PC-9 (cell line): ENCODE measurements around the gene SLC26A11. TPM values are rescaled to one million over a fixed set of nuclear protein-coding genes. Genes with fewer than 3 reads are reported as not detected.

Source experiments
- BruUV-seq: library from RNA; stranded (reverse); fragments of 400-500 nt; replicated peaks from 2 replicates; lab custom pipeline; 2021; lab: Mats Ljungman, UMichigan
- CTCF ChIA-PET: fragments of 300-600 bp; sonication (Branson Sonifier 250); formaldehyde crosslinking; loops from one replicate; lab custom pipeline; 2022; ENCODE audit warnings: antibody characterized with exemption; lab: Charles Lee
- POLR2A ChIA-PET: fragments of 300-600 bp; sonication (Branson Sonifier 250); formaldehyde crosslinking; loops from one replicate; lab custom pipeline; 2022; ENCODE audit warnings: antibody characterized with exemption; ENCODE audit not compliant: unreplicated experiment; lab: Charles Lee
- DNase-seq, 2 experiments: peaks; one replicate each; pipeline versions ENCODE4 v3.0.0 to v3.0.0-alpha.2; 2015 to 2022; ENCODE audit warnings: mixed read lengths in 1 of 2
- H2AFZ ChIP-seq: fragments of 200-600 bp; sonication (generic); 2 replicates; pipeline ENCODE4 v1.8.1; 2017; ENCODE audit warnings: antibody characterized with exemption
- H3F3A ChIP-seq: fragments of 200-600 bp; sonication (generic); 2 replicates; pipeline ENCODE4 v1.8.1; 2017; ENCODE audit warnings: antibody characterized with exemption, mild to moderate bottlenecking, low read depth; ENCODE audit not compliant: insufficient read depth
- H3K27ac ChIP-seq: fragments of 200-600 bp; sonication (generic); 2 replicates; pipeline ENCODE4 v1.6.1; 2016; ENCODE audit warnings: mixed run types
- H3K27me3 ChIP-seq: fragments of 200-600 bp; sonication (generic); 2 replicates; pipeline ENCODE4 v1.6.1; 2016; ENCODE audit warnings: low read depth, mixed run types; ENCODE audit not compliant: insufficient read depth
- H3K36me3 ChIP-seq: fragments of 200-600 bp; sonication (generic); 2 replicates; pipeline ENCODE4 v1.6.1; 2016; ENCODE audit warnings: low read depth, mixed run types
- H3K4me1 ChIP-seq: fragments of 200-600 bp; sonication (generic); replicated peaks from 2 replicates; pipeline ENCODE4 v1.6.1; 2016; ENCODE audit warnings: mixed run types; ENCODE audit not compliant: insufficient read depth
- H3K4me2 ChIP-seq: fragments of 200-600 bp; sonication (generic); 2 replicates; pipeline ENCODE4 v1.6.1; 2017; ENCODE audit warnings: mixed run types
- H3K4me3 ChIP-seq: fragments of 200-600 bp; sonication (generic); 2 replicates; pipeline ENCODE4 v1.6.1; 2016; ENCODE audit warnings: mixed run types
- H3K79me2 ChIP-seq: fragments of 200-600 bp; sonication (generic); 2 replicates; pipeline ENCODE4 v1.6.1; 2017; ENCODE audit warnings: low read depth, mixed run types
- H3K9me2 ChIP-seq: fragments of 200-600 bp; sonication (generic); 2 replicates; pipeline ENCODE4 v1.8.1; 2017; ENCODE audit warnings: mild to moderate bottlenecking; ENCODE audit not compliant: insufficient read depth
- H3K9me3 ChIP-seq: fragments of 200-600 bp; sonication (generic); 2 replicates; pipeline ENCODE4 v1.8.1; 2016; ENCODE audit warnings: low read depth; ENCODE audit not compliant: insufficient read depth
- H4K20me1 ChIP-seq: fragments of 200-600 bp; sonication (generic); 2 replicates; pipeline ENCODE4 v1.8.1; 2017; ENCODE audit not compliant: insufficient read depth
- EZH2 ChIP-seq: fragments of 200-600 bp; sonication (generic); IDR thresholded peaks from 2 replicates; pipeline ENCODE4 v1.8.0; 2017; ENCODE audit warnings: antibody characterized with exemption, low read depth
- intact Hi-C: fragments of 100-400 bp; cut with micrococcal nuclease; formaldehyde crosslinking; loops from one replicate; pipeline ENCODE4 v1.10.0; 2022; ENCODE audit not compliant: unreplicated experiment
- total RNA-seq: library from RNA; stranded (reverse); gene quantifications from 2 replicates; pipeline ENCODE4 v1.2.3, GENCODE V29; 2021
- TF ChIP-seq, protein P1 (sequence below): fragments of 200-600 bp; sonication (generic); conservative IDR thresholded peaks from 2 replicates; pipeline ENCODE4 v1.6.1; 2017; ENCODE audit warnings: mixed run types, antibody characterized with exemption, mild to moderate bottlenecking, moderate library complexity

SLC26A11 gene
- total RNA-seq, 1 experiment from 2014 or later, result 12.4 TPM

DNA sequence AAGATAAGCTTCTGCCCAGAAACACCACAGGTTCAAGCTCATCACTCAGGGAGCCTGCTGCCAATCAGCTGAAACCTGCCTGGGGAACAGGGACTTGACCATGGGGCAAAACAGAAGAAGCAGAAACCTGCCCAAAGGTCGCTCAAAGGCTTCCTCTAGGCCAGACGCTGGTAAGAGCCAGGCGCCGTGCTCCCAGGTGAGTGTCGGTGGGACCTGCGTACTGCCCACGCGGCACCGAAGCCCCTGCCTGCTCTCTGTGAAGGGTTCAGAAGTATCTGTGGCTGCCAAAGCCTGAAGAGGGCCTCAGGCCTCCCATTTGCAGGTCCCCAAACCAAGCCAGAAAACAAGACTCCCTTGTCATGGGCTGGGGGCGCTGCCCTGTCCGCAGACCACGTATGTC is 10.5 kb upstream of the SLC26A11 start:
- H3K79me2 ChIP-seq, result no peaks in the 10 kb centered on the region
- H4K20me1 ChIP-seq, result no peaks in the 10 kb centered on the region
- H2AFZ ChIP-seq, result no peak overlapping the region
- CTCF ChIA-PET, result no interaction called here
- H3K27me3 ChIP-seq, result no peaks in the 10 kb centered on the region
- no peak overlapping the region for H3K4me3 ChIP-seq
- no peaks in the 10 kb centered on the region for H3K36me3 ChIP-seq
- H3K9me2 ChIP-seq, result no peaks in the 10 kb centered on the region
- TF ChIP-seq, protein P1, sequence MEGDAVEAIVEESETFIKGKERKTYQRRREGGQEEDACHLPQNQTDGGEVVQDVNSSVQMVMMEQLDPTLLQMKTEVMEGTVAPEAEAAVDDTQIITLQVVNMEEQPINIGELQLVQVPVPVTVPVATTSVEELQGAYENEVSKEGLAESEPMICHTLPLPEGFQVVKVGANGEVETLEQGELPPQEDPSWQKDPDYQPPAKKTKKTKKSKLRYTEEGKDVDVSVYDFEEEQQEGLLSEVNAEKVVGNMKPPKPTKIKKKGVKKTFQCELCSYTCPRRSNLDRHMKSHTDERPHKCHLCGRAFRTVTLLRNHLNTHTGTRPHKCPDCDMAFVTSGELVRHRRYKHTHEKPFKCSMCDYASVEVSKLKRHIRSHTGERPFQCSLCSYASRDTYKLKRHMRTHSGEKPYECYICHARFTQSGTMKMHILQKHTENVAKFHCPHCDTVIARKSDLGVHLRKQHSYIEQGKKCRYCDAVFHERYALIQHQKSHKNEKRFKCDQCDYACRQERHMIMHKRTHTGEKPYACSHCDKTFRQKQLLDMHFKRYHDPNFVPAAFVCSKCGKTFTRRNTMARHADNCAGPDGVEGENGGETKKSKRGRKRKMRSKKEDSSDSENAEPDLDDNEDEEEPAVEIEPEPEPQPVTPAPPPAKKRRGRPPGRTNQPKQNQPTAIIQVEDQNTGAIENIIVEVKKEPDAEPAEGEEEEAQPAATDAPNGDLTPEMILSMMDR, result no peak
- TF ChIP-seq EZH2, result no peak
- no peaks in the 10 kb centered on the region for H3F3A ChIP-seq
- H3K4me2 ChIP-seq, result no peak overlapping the region
- H3K9me3 ChIP-seq, result no peaks in the 10 kb centered on the region
- intact Hi-C loops, result no loop called here
- POLR2A ChIA-PET, result no interaction called here
- DNase-seq, result no peak
- no TSS peak for BruUV-seq
- H3K27ac ChIP-seq, result no peak overlapping the region
- no peaks in the 10 kb centered on the region for H3K4me1 ChIP-seq

DNA sequence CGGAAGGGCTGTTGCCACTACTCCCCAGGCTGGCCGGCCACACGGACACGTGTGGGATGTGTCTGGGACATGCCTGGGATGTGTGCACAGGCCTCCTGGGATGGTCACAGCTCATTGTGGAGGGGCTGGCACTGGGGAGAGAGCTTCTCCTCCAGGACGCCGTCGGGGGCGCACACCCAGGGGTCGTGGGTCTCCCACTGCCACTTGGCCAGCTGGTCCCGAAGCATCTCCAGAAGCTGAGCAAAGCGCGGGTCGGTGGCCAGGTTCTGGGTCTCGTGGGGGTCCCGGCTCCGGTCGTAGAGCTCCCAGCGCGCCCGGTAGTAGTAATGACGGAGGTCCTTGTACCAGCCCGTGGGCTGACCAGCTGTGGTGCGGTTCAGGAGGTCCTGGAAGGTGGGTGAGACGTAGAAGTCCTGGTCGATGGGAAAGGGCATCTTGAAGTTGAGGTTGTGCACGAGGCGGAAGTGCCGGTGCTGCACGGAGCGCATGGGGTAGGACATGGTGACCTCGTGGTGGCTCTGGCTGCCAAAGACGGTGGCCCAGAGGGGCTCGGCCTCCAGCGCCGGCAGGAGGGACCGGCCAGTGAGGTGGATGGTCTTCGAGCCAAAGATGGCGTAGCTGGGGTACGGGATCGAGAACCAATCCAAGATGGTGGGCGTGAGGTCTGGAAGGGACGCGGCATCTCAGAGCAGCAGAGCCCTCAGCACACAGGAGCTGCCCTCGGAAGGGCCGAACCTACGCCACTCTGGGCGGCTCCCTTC is 9.7 kb upstream of the SLC26A11 start:
- no peak overlapping the region for H3K27ac ChIP-seq
- no peak overlapping the region for H3K4me3 ChIP-seq
- intact Hi-C loops, result no loop called here
- H4K20me1 ChIP-seq, result no peaks in the 10 kb centered on the region
- no peaks in the 10 kb centered on the region for H3K4me1 ChIP-seq
- no peak for TF ChIP-seq EZH2
- TF ChIP-seq, protein P1, result no peak
- no peak overlapping the region for H3K4me2 ChIP-seq
- DNase-seq, result no peak
- ChIA-PET POLR2A (no interaction called here), CTCF (no interaction called here)
- no peaks in the 10 kb centered on the region for H3F3A ChIP-seq
- no peaks in the 10 kb centered on the region for H3K27me3 ChIP-seq
- H3K9me3 ChIP-seq, result no peaks in the 10 kb centered on the region
- H3K36me3 ChIP-seq, result no peaks in the 10 kb centered on the region
- no peak overlapping the region for H2AFZ ChIP-seq
- no TSS peak for BruUV-seq
- no peaks in the 10 kb centered on the region for H3K79me2 ChIP-seq
- H3K9me2 ChIP-seq, result no peaks in the 10 kb centered on the region

DNA sequence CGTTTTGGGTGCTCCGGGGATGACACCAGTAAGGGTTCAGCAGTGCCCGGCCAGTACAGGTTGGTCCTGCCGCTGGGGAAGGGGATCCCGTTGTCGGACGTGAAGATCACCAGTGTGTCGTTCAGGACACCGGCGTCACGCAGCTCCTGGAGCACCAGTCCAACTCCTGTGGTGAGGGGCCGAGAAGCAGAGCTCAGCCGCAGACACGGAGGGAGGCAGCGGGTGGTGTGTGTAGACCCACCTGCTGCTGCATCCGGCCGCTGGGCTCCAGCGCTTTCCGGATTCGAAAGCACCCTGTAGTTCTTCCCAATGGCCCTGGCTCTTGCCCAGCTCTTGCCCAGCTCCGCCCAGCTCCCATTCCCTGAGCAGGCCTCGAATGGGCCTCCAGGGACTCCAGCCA is 8.1 kb upstream of the SLC26A11 start:
- Histone ChIP-seq H2AFZ (no peak overlapping the region), H3K36me3 (no peaks in the 10 kb centered on the region), H3K9me2 (no peaks in the 10 kb centered on the region), H3K27ac (no peak overlapping the region), H4K20me1 (no peaks in the 10 kb centered on the region), H3K27me3 (no peaks in the 10 kb centered on the region), H3K9me3 (no peaks in the 10 kb centered on the region), H3K79me2 (no peaks in the 10 kb centered on the region), H3K4me2 (no peak overlapping the region), H3F3A (no peaks in the 10 kb centered on the region), H3K4me3 (no peak overlapping the region), H3K4me1 (no peaks in the 10 kb centered on the region)
- ChIA-PET CTCF (interaction anchor here (0.5 kb wide), 1 partner anchor 111 kb away, joined by 3 read pairs; the partner anchor contains the start of gene GAA), POLR2A (no interaction called here)
- no peak for DNase-seq
- no peak for TF ChIP-seq EZH2
- TF ChIP-seq, protein P1, result no peak
- intact Hi-C loops, result no loop called here
- BruUV-seq, result no TSS peak
